Right atrium auricular region (tissue), 2 donors: ENCODE results near the gene RAI14. TPM values are rescaled to one million over a fixed set of nuclear protein-coding genes. Genes with fewer than 3 reads are reported as not detected.

ENCODE experiments used
- DNase-seq: peaks from one replicate; pipeline ENCODE4 v3.0.0-alpha.2; 2019; ENCODE audit warnings: low spot score
- H3K27ac ChIP-seq, 2 donors: fragments of 200-600 bp; sonication (generic); 1 replicate in 1 of 2; 2 replicates in 1 of 2; pipeline ENCODE4 v1.5.1; 2016 to 2019
- H3K27me3 ChIP-seq, 2 donors: fragments of 200-600 bp; sonication (generic); one replicate each; pipeline versions ENCODE4 v1.5.1 to v1.6.0; 2017 to 2019
- H3K36me3 ChIP-seq: fragments of 200-600 bp; sonication (generic); one replicate; pipeline ENCODE4 v1.5.1; 2016
- H3K4me1 ChIP-seq, 2 donors: fragments of 200-600 bp; sonication (generic); one replicate each; pipeline versions ENCODE4 v1.5.1 to v1.6.0; 2017 to 2019
- H3K4me3 ChIP-seq, 2 donors: fragments of 200-600 bp; sonication (generic); 1 replicate in 1 of 2; 2 replicates in 1 of 2; pipeline ENCODE4 v1.5.1; 2017 to 2019; ENCODE audit warnings: mild to moderate bottlenecking in 1 of 2, moderate library complexity in 1 of 2
- H3K9me3 ChIP-seq, 2 donors: fragments of 200-600 bp; sonication (generic); one replicate each; pipeline ENCODE4 v1.5.1; 2019
- total RNA-seq, 2 donors: library from RNA; depleted of rRNA; stranded (reverse); fragments of >200 nt; gene quantifications; one replicate each; pipeline ENCODE4 v1.1.0, GENCODE V29; 2016
- TF ChIP-seq, protein P1 (sequence below), 2 donors: fragments of 200-600 bp; sonication (generic); IDR thresholded peaks; one replicate each; pipeline ENCODE4 v1.5.1; 2019; ENCODE audit warnings: antibody characterized with exemption in 2 of 2

RAI14 gene
- total RNA-seq, 2 donors from 2014 or later = 14.0 to 21.3 TPM

- H3K4me1 ChIP-seq = no peaks in the 10 kb centered on the region
- no peak overlapping the region for H3K4me3 ChIP-seq
- H3K36me3 ChIP-seq = no peaks in the 10 kb centered on the region
- TF ChIP-seq, protein P1, sequence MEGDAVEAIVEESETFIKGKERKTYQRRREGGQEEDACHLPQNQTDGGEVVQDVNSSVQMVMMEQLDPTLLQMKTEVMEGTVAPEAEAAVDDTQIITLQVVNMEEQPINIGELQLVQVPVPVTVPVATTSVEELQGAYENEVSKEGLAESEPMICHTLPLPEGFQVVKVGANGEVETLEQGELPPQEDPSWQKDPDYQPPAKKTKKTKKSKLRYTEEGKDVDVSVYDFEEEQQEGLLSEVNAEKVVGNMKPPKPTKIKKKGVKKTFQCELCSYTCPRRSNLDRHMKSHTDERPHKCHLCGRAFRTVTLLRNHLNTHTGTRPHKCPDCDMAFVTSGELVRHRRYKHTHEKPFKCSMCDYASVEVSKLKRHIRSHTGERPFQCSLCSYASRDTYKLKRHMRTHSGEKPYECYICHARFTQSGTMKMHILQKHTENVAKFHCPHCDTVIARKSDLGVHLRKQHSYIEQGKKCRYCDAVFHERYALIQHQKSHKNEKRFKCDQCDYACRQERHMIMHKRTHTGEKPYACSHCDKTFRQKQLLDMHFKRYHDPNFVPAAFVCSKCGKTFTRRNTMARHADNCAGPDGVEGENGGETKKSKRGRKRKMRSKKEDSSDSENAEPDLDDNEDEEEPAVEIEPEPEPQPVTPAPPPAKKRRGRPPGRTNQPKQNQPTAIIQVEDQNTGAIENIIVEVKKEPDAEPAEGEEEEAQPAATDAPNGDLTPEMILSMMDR (IDR thresholded peaks at IDR 0.05) = no peak
- no peak for DNase-seq
- H3K9me3 ChIP-seq = no peaks in the 10 kb centered on the region
- no peak overlapping the region for H3K27ac ChIP-seq
- no peaks in the 10 kb centered on the region for H3K27me3 ChIP-seq
Observed at GRCh38 chr5:34844999-34845398, 188.9 kb downstream of the RAI14 start.

DNA sequence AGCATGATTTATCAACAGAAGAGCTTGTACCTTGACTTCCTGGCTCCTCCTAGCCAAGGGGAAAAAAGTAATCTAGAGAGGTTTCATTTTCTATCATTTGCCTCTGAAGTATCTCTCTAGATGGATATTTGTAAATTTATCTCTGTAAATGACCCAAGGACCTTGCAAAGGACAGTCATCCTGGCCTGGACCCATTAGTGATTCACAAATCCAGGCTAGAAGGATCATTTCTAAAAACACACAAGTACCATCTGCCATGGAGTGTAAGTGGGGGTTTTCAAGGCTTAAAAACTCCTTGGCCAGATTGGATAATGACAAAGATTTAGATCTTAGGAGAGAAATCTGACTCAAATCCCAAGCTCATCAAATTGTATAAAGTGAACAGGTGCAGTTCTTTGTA, 190.9 kb downstream of the RAI14 start:
- TF ChIP-seq, protein P1 (IDR thresholded peaks at IDR 0.05) = no peak
- DNase-seq = no peak

GRCh38 chr5:34847552-34847951, 191.4 kb downstream of the RAI14 start:
- Histone ChIP-seq H3K27me3 (no peaks in the 10 kb centered on the region), H3K4me3 (no peak overlapping the region), H3K27ac (no peak overlapping the region), H3K9me3 (no peaks in the 10 kb centered on the region), H3K36me3 (no peaks in the 10 kb centered on the region), H3K4me1 (no peaks in the 10 kb centered on the region)
- no peak for DNase-seq
- TF ChIP-seq, protein P1 (IDR thresholded peaks at IDR 0.05) = no peak

More for the DNA sequence above, 190.9 kb downstream of the RAI14 start:
- no peaks in the 10 kb centered on the region for H3K36me3 ChIP-seq
- H3K27ac ChIP-seq = no peak overlapping the region
- H3K9me3 ChIP-seq = no peaks in the 10 kb centered on the region
- no peaks in the 10 kb centered on the region for H3K27me3 ChIP-seq
- no peak overlapping the region for H3K4me3 ChIP-seq
- H3K4me1 ChIP-seq = no peaks in the 10 kb centered on the region

GRCh38 chr5:34848230-34848629, 192.1 kb downstream of the RAI14 start:
- no peak for DNase-seq
- H3K27me3 ChIP-seq = no peaks in the 10 kb centered on the region
- no peak overlapping the region for H3K4me3 ChIP-seq
- TF ChIP-seq, protein P1 (IDR thresholded peaks at IDR 0.05) = no peak
- H3K4me1 ChIP-seq = no peaks in the 10 kb centered on the region
- H3K9me3 ChIP-seq = no peaks in the 10 kb centered on the region
- no peak overlapping the region for H3K27ac ChIP-seq
- no peaks in the 10 kb centered on the region for H3K36me3 ChIP-seq

DNA sequence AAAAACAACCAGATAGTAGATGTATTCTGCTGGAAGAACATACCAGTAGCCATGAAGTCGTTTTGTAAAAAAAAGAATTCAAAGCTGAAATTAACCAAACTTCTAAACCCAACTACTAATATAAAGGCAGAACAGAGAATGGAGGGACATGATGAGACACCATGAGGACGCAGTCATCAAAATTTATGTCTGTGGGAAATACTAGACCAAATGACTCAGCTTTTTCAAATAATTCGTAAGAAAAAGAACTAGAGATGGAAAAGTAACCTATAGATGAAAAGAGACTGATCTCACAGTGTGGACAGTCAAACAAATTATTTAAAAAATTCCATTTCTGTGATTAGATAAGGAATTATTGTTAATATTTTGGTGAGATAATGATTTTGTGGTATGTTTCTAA, 193.1 kb downstream of the RAI14 start:
- Histone ChIP-seq H3K4me1 (no peaks in the 10 kb centered on the region), H3K27me3 (no peaks in the 10 kb centered on the region), H3K4me3 (no peak overlapping the region), H3K9me3 (no peaks in the 10 kb centered on the region), H3K27ac (no peak overlapping the region), H3K36me3 (no peaks in the 10 kb centered on the region)
- TF ChIP-seq, protein P1 (IDR thresholded peaks at IDR 0.05) = no peak
- no peak for DNase-seq

- Histone ChIP-seq H3K4me1 (no peaks in the 10 kb centered on the region), H3K4me3 (no peak overlapping the region), H3K36me3 (no peaks in the 10 kb centered on the region), H3K27me3 (no peaks in the 10 kb centered on the region), H3K9me3 (no peaks in the 10 kb centered on the region), H3K27ac (no peak overlapping the region)
- TF ChIP-seq, protein P1 (IDR thresholded peaks at IDR 0.05) = no peak
- no peak for DNase-seq
Observed at GRCh38 chr5:34854459-34855174, 198.5 kb downstream of the RAI14 start.
